Dedifferentiated amniotic fluid mesenchymal stem cell (primary cell): ENCODE results near the gene RTN4IP1.
"Not testable (repeated sequence)": the region's sequence is repeated elsewhere in the genome, so short reads cannot be mapped to it uniquely, and the experiment has no call there.

Experiments used
- DNase-seq: peaks from one replicate; pipeline ENCODE4 v3.0.0-alpha.2; 2016; ENCODE audit errors: extremely low spot score

RTN4IP1 gene

DNA sequence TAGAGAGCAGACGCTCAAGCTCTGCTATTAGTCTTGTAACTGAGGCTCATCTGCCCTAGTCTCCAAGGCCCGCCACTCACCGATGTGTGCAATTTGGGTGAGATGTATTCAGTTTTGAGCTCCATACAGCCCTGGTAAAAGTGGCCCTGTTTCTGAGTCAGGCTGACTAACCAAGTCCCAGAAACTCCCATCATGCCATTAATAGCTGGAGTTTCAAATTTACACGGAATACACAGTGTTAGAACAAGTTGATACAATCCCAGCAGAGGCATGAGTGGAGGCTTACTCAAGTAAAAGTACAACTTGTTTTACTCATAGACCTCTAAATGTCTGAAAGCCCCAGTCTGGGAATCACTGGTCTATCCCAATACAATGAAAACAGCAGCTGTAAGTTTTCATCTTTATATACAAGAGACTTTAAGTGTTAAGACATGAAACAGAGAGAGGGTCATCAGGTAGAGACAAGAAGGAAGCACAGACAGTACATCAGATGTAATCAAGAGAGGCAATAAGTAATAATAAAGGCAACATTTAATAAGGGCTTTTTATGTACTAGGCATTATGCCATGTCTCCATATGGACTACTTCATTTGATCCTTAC is 42.4 kb downstream of the RTN4IP1 start:
- DNase-seq = no peak

GRCh38 chr6:106581468-106581867 is 47.8 kb downstream of the RTN4IP1 start:
- no peak for DNase-seq

GRCh38 chr6:106579281-106579680 is 50.0 kb downstream of the RTN4IP1 start:
- DNase-seq = no peak

- DNase-seq = peak; percentile 39
Measured at GRCh38 chr6:106574741-106575458, 54.4 kb downstream of the RTN4IP1 start.

- no peak for DNase-seq
Measured at GRCh38 chr6:106572875-106573585, 56.3 kb downstream of the RTN4IP1 start.

DNA sequence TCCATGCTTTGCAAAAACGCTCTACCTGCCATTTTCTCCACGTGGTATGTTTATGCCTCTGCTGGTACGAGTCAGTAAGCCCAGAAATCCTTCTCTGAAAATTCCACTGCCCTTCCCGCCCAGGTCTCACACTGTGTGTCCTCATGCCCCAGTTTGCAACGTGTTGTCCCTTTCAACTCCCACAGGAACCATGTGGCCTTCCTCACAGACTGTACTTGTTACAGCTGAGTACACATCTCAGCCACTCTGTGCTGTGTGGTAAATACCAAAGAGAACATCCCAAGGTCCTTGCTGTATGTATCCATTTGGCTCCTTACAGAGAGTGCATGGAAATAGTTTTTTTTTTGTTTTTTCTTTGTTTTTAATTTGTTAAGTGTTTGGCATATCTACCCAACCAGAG is 56.9 kb downstream of the RTN4IP1 start:
- DNase-seq = no peak

DNA sequence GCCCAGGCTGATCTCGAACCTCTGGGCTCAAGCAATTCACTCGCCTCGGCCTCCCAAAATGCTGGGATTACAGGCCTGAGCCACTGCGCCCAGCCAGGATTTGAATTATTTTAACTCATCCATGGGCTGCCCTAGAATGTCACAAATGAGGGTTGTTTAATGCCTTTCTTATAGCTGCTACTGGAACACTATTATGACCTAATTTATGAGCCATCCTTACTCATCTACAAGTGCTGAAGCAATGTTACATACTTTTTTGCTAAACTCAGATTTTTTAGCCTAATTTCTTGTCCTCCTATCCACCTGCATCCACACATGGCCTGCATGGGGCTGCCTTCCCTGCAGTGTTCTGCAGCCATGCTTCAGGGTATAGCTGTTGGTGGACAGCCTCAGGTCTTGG is 59.9 kb downstream of the RTN4IP1 start:
- DNase-seq = no peak

DNA sequence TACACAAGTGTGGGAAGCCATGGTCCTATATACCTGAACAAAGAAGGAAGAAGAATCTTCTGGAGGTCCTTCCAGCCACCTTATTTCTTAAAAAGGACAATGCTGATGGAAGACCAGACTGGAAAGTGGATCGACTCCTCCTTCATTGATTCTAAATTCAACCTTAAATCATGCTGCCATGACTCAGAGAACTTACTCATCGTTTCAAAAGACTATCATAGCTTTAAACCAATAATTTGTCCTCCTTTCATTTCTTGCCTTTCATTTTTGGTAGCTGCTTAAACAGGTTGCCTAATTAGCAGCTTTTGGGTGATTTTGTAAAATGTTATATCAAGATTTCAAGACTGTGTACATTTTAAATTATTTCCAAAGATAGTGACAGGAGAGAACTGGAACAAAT is 60.8 kb downstream of the RTN4IP1 start:
- no peak for DNase-seq

DNA sequence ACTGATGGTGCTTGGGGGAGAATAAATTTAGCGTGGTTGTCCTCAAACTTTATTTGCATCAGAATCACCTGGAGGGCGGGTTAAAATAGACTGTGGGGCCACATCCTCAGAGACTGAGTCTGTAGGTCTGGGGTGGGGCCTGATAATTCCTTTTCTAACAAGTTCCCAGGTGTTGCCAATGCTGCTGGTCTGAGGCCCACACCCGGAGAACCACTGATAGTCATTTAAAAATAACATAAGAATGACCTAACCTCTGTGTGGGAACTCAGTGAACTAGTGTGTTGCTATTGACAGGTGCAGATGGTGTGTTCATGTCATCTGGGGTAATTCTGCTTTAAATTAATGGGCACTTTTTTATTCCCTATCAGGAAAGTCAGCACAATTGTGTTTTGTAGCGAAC is 64.8 kb downstream of the RTN4IP1 start:
- no peak for DNase-seq

GRCh38 chr6:106563614-106564013 is 65.7 kb downstream of the RTN4IP1 start:
- DNase-seq = no peak

- DNase-seq = no peak
Measured at GRCh38 chr6:106561686-106562405, 67.5 kb downstream of the RTN4IP1 start.

GRCh38 chr6:106560996-106561685 is 68.2 kb downstream of the RTN4IP1 start:
- DNase-seq = peak; percentile 34

DNA sequence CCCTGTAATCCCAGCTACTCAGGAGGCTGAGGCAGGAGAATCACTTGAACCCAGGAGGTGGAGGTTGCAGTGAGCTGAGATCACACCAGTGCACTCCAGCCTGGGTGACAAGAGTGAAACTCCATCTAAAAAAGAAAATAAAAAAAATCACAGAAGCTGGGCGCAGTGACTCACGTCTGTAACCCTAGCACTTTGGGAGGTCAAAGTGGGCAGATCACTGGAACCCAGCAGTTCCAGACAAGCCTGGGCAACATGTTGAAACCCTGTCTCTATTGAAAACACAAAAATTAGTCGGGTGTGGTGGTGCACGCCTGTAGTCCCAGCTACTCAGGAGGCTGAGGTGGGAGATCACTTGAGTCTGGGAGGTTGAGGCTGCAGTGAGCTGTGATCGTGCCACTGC is 69.6 kb downstream of the RTN4IP1 start:
- DNase-seq = not testable (repeated sequence)

DNA sequence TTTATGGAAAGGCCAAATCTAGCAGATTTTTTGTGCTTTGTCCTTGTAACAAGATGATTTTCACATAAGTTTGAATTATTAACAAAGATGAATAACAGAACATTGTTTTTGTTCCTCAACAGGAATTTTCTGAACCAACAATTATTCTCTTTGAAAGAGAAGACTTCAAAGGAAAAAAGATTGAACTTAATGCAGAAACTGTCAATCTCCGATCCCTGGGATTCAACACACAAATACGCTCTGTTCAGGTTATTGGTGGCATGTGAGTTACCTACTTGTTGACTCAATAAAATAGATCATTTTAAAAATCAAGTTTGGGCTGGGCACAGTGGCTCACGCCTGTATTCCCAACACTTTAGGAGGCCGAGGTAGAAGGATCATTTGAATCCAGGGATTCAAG is 70.9 kb downstream of the RTN4IP1 start:
- no peak for DNase-seq

DNA sequence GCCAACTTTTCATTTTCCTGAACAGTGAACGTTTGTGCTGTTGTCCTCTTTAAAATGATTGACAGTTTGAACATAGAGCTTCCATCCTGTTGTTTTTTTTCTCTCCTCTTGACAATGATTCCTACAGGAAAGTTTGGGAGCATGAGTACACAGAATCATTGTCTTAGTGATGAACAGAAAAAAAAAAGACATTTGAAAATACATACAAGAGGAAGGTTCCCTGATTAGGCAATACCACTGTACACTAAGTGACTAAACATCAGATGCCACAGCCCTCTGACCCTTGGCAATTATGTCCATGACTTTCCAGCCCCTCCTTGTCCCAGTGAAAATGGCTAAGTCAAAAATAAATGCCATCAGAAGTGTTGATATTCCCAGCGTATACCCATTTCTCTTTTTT is 71.5 kb downstream of the RTN4IP1 start:
- no peak for DNase-seq

DNA sequence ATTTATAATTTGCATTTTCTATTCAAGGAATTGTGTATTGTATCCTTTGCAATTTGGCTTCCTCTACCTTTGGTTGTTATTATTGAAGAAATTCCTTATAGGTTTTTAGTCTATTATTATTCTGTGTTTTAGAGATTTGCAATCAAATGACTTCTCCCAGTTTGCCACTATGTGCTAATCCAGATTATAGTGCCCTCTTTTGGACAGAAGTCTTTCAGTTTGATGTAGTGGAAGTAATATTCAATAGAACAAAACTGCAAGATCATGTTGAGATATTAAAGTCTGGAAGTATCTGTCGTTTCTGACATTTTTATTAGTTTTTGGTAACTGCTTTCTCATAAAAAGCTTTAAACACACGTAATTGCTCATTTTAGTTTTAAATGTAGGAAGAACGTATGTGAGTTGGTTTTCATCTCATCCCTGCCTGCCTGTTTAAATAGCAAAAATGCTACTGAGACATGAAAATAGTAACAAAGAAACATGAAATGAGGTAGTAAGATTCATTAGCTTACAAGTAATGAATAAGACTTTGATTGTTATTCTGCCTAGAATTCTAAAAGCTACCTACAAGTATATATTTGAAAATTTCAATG is 72.8 kb downstream of the RTN4IP1 start:
- DNase-seq = no peak

- DNase-seq = no peak
Measured at GRCh38 chr6:106555767-106556166, 73.5 kb downstream of the RTN4IP1 start.

DNA sequence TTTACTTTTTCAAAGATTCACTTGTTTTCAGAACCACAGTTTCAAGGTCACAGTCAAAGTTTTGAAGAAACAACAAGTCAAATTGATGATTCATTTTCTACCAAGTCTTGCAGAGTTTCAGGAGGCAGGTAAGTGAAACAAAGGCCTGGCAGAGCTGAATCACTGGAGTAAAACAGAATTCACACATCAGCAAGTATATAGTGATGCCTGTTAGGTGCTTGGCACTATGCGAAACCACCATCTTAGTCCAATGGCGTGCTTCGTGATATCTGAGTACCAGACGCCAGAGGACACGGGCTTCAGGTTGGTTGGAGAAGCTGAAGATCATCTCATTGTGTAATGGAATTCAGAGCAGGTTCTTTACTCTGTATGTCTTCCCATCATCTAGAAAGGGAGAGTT is 75.9 kb downstream of the RTN4IP1 start:
- no peak for DNase-seq

DNA sequence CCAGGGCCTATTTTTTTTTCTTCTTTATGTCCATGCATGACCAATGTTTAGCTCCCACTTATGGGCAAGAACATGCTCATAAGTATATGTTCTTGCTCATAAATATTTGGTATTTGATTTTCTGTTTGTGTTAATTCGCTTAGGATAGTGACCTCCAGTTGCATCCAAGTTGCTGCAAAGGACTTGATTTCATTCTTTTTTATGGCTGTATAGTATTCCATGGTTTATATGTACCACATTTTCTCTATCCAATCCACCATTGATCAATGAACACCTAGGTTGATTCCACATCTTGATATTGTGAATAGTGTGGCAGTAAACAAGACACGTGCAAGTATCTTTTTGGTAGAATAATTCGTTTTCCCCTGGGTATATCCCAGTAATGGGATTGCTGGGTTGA is 78.1 kb downstream of the RTN4IP1 start:
- DNase-seq = no peak

DNA sequence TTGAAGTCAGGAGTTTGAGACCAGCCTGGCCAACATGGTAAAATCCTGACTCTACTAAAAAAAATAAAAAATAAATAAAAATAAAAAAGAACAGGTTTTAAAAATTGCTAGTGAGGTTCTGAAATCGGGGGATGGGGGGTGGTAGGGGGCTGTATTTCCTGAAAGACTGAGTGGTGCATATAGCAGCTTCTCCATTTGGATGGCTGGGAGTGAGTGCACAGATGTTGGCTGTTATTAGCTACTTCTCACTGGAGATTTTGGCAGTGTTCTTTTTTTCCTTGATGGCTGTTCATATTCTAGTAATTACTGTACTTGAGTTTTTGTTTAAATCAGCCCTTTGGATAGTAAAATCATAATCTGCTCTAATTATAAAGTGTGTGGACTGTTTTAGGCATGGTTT is 79.8 kb downstream of the RTN4IP1 start:
- DNase-seq = no peak

DNA sequence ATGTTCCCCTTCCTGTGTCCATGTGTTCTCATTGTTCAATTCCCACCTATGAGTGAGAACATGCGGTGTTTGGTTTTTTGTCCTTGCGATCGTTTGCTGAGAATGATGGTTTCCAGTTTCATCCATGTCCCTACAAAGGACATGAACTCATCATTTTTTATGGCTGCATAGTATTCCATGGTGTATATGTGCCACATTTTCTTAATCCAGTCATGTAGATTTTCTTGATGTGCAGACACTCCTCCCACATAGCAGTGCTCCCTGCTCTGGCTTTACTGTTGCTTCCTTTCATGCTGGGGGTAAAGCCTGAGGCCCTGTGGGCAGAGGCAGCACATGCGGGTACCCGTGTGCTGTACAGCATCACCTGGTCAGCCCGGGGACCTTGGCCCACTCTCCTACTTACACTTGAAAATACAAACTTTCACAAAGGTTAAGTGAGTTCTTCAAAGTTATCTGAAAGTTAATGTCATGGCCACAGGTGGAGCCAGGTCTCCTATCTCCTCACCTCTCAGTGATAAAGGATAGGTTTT is 80.3 kb downstream of the RTN4IP1 start:
- not testable (repeated sequence) for DNase-seq
